Esophagus muscularis mucosa (tissue), 4 donors: ENCODE results near the gene PRODH2. TPM values are rescaled to one million over a fixed set of nuclear protein-coding genes. Genes with fewer than 3 reads are reported as not detected.
A peak's percentile ranks its signal among the peaks of the same experiment; 100 is the strongest.

Experiments used
- DNase-seq: peaks from one replicate; pipeline ENCODE4 v3.0.0-alpha.2; 2017; ENCODE audit errors: extremely low spot score
- H3K27ac ChIP-seq, 4 donors: fragments of 200-600 bp; sonication (generic); replicated peaks in 1 of 4; 1 replicate in 3 of 4; 2 replicates in 1 of 4; pipeline ENCODE4 v1.5.1; 2016 to 2019; ENCODE audit warnings: mild to moderate bottlenecking in 1 of 4
- H3K27me3 ChIP-seq, 4 donors: fragments of 200-600 bp; sonication (generic); one replicate each; pipeline versions ENCODE4 v1.5.1 to v1.6.0; 2016 to 2019
- H3K36me3 ChIP-seq, 4 donors: fragments of 200-600 bp; sonication (generic); one replicate each; pipeline ENCODE4 v1.5.1; 2016 to 2019
- H3K4me1 ChIP-seq, 4 donors: fragments of 200-600 bp; sonication (generic); one replicate each; pipeline ENCODE4 v1.5.1; 2016 to 2019
- H3K4me3 ChIP-seq, 4 donors: fragments of 200-600 bp; sonication (generic); 1 replicate in 2 of 4; 2 replicates in 2 of 4; pipeline ENCODE4 v1.5.1; 2016 to 2019; ENCODE audit warnings: mild to moderate bottlenecking in 4 of 4, moderate library complexity in 1 of 4
- H3K9me3 ChIP-seq, 4 donors: fragments of 200-600 bp; sonication (generic); 1 replicate in 3 of 4; 2 replicates in 1 of 4; pipeline ENCODE4 v1.5.1; 2016 to 2019
- CTCF ChIP-seq, 3 experiments: fragments of 200-600 bp in 2 of 3; fragments of 450-650 bp in 1 of 3; sonication (generic) in 2 of 3; IDR thresholded peaks; one replicate each; pipeline ENCODE4 v1.5.1; 2017 to 2019; ENCODE audit warnings: antibody characterized with exemption in 3 of 3, mild to moderate bottlenecking in 2 of 3, moderate library complexity in 1 of 3
- EP300 ChIP-seq: sonication (generic); formaldehyde crosslinking; IDR thresholded peaks from one replicate; pipeline ENCODE4 v1.6.1; 2017; ENCODE audit warnings: antibody characterized with exemption
- POLR2A ChIP-seq: fragments of 450-650 bp; IDR thresholded peaks from one replicate; pipeline ENCODE4 v1.6.1; 2017; ENCODE audit warnings: antibody characterized with exemption, moderate library complexity, mild to moderate bottlenecking, low read depth
- POLR2AphosphoS5 ChIP-seq, 2 donors: sonication (generic); formaldehyde crosslinking; IDR thresholded peaks; one replicate each; pipeline ENCODE4 v1.6.1; 2017; ENCODE audit warnings: antibody characterized with exemption in 2 of 2
- WGBS: methylation state at CpG from one replicate; pipeline ENCODE4 v1.1.5; 2018; 5-methylcytosine and 5-hydroxymethylcytosine counted together
- intact Hi-C: fragments of 100-400 bp; cut with DNase I; formaldehyde crosslinking; loops from one replicate; pipeline ENCODE4 v1.15.1; 2023
- total RNA-seq, 4 donors: library from RNA; depleted of rRNA; stranded (reverse); fragments of >200 nt; gene quantifications; one replicate each; pipeline versions ENCODE4 v1.1.0 to v1.2.1, GENCODE V29; 2016

PRODH2 gene
- total RNA-seq, 4 donors from 2014 or later, result not detected

GRCh38 chr19:35807633-35808032, 5.0 kb downstream of the PRODH2 start:
- peaks cover 0 to 69% (median 0%) of the 10 kb centered on the region in 4 donors for H3K27me3 ChIP-seq
- no peaks in the 10 kb centered on the region for H3K9me3 ChIP-seq
- no peaks in the 10 kb centered on the region for H3K4me1 ChIP-seq
- WGBS, result 91% methylated on average over 5 of the region's 5 CpGs
- no peak overlapping the region for H3K4me3 ChIP-seq
- intact Hi-C loops, result no loop called here
- no peaks in the 10 kb centered on the region for H3K36me3 ChIP-seq
- H3K27ac ChIP-seq, result no peak overlapping the region
- DNase-seq, result no peak
- TF ChIP-seq CTCF (IDR thresholded peaks at IDR 0.05) (no peak), POLR2AphosphoS5 (IDR thresholded peaks at IDR 0.05) (no peak), EP300 (no peak), POLR2A (no peak)

- Histone ChIP-seq H3K27me3 (peaks cover 0 to 63% (median 0%) of the 10 kb centered on the region in 4 donors), H3K27ac (no peak overlapping the region), H3K4me3 (no peak overlapping the region), H3K9me3 (no peaks in the 10 kb centered on the region), H3K4me1 (no peaks in the 10 kb centered on the region), H3K36me3 (no peaks in the 10 kb centered on the region)
- intact Hi-C loops, result no loop called here
- TF ChIP-seq POLR2AphosphoS5 (IDR thresholded peaks at IDR 0.05) (no peak), CTCF (IDR thresholded peaks at IDR 0.05) (no peak)
- DNase-seq, result no peak
- WGBS, result 88% methylated on average over 5 of the region's 18 CpGs
Measured at GRCh38 chr19:35806597-35806996, 6.0 kb downstream of the PRODH2 start.

- Histone ChIP-seq H3K36me3 (no peaks in the 10 kb centered on the region), H3K4me3 (no peak overlapping the region), H3K4me1 (no peaks in the 10 kb centered on the region), H3K27me3 (peaks cover 0 to 65% (median 0%) of the 10 kb centered on the region in 4 donors), H3K27ac (no peak overlapping the region), H3K9me3 (no peaks in the 10 kb centered on the region)
- intact Hi-C loops, result no loop called here
- TF ChIP-seq CTCF (IDR thresholded peaks at IDR 0.05) (no peak), POLR2A (no peak)
- WGBS, result 60% methylated on average over 4 of the region's 5 CpGs
- DNase-seq, result no peak
Measured at GRCh38 chr19:35805526-35806102, 7.0 kb downstream of the PRODH2 start.

- H3K4me1 ChIP-seq, result peaks cover 0 to 10% (median 4%) of the 10 kb centered on the region in 4 donors
- TF ChIP-seq POLR2AphosphoS5 (IDR thresholded peaks at IDR 0.05) (no peak), POLR2A (no peak), CTCF (IDR thresholded peaks at IDR 0.05) (no peak), EP300 (no peak)
- no peak overlapping the region for H3K27ac ChIP-seq
- 53% methylated on average over 3 of the region's 3 CpGs for WGBS
- no peaks in the 10 kb centered on the region for H3K36me3 ChIP-seq
- DNase-seq, result no peak
- H3K4me3 ChIP-seq, result no peak overlapping the region
- intact Hi-C loops, result no loop called here
- H3K9me3 ChIP-seq, result no peaks in the 10 kb centered on the region
- peaks cover 0 to 70% (median 7%) of the 10 kb centered on the region in 4 donors for H3K27me3 ChIP-seq
Measured at GRCh38 chr19:35801828-35802227, 10.8 kb downstream of the PRODH2 start.

GRCh38 chr19:35797663-35798062, 15.0 kb downstream of the PRODH2 start:
- Histone ChIP-seq H3K4me3 (peak overlapping the region in 1 of 4 donors; percentile 14), H3K4me1 (peaks cover 0 to 10% (median 4%) of the 10 kb centered on the region in 4 donors), H3K27ac (no peak overlapping the region), H3K9me3 (no peaks in the 10 kb centered on the region), H3K27me3 (peaks cover 0 to 70% (median 7%) of the 10 kb centered on the region in 4 donors), H3K36me3 (no peaks in the 10 kb centered on the region)
- TF ChIP-seq POLR2A (no peak), EP300 (no peak), CTCF (IDR thresholded peaks at IDR 0.05) (no peak), POLR2AphosphoS5 (IDR thresholded peaks at IDR 0.05) (no peak)
- 7% methylated on average over 14 of the region's 15 CpGs for WGBS
- DNase-seq, result no peak
- intact Hi-C loops, result no loop called here
